Liver (tissue), 9 donors: Measurements from ENCODE around the gene PAX5. TPM values are rescaled to one million over a fixed set of nuclear protein-coding genes. Genes with fewer than 3 reads are reported as not detected.

Experiments
- DNase-seq: peaks from one replicate; pipeline ENCODE4 v3.0.0-alpha.2; 2017; ENCODE audit warnings: low spot score
- H3K27ac ChIP-seq, 2 donors: one replicate each; pipeline ENCODE4 v1.7.0; 2013; ENCODE audit warnings: inconsistent platforms in 2 of 2, low read length in 2 of 2, control low read depth in 1 of 2, low read depth in 1 of 2, mild to moderate bottlenecking in 1 of 2
- H3K27me3 ChIP-seq, 4 donors: one replicate each; pipeline versions ENCODE4 v1.6.1 to v1.7.0; 2013; ENCODE audit warnings: low read length in 3 of 4, inconsistent platforms in 1 of 4, mild to moderate bottlenecking in 1 of 4, moderate library complexity in 1 of 4; ENCODE audit not compliant: control insufficient read depth in 4 of 4, insufficient read depth in 4 of 4
- H3K36me3 ChIP-seq, 4 donors: one replicate each; pipeline versions ENCODE4 v1.6.1 to v1.7.0; 2013; ENCODE audit warnings: low read length in 3 of 4, mild to moderate bottlenecking in 3 of 4, low read depth in 1 of 4, moderate library complexity in 1 of 4; ENCODE audit not compliant: control insufficient read depth in 4 of 4, insufficient read depth in 3 of 4
- H3K4me1 ChIP-seq, 4 donors: one replicate each; pipeline versions ENCODE4 v1.6.1 to v1.7.0; 2013; ENCODE audit warnings: low read length in 3 of 4, mild to moderate bottlenecking in 3 of 4, moderate library complexity in 1 of 4; ENCODE audit not compliant: control insufficient read depth in 4 of 4, insufficient read depth in 4 of 4
- H3K4me3 ChIP-seq, 3 donors: one replicate each; pipeline versions ENCODE4 v1.6.1 to v1.7.0; 2013; ENCODE audit warnings: low read length in 3 of 3, control low read depth in 1 of 3, low read depth in 1 of 3, mild to moderate bottlenecking in 1 of 3
- H3K9ac ChIP-seq, 2 donors: one replicate each; pipeline ENCODE4 v1.7.0; 2013; ENCODE audit warnings: low read length in 2 of 2, mild to moderate bottlenecking in 2 of 2, moderate library complexity in 2 of 2, control low read depth in 1 of 2, low read depth in 1 of 2
- H3K9me3 ChIP-seq, 4 donors: one replicate each; pipeline versions ENCODE4 v1.6.1 to v1.7.0; 2013; ENCODE audit warnings: low read length in 3 of 4; ENCODE audit not compliant: control insufficient read depth in 4 of 4
- ATF3 ChIP-seq: IDR thresholded peaks from 2 replicates; pipeline ENCODE4 v1.6.1; 2016; ENCODE audit warnings: antibody characterized with exemption
- CTCF ChIP-seq: fragments of 150-350 bp; IDR thresholded peaks from 2 replicates; pipeline ENCODE4 v1.5.1; 2017; ENCODE audit warnings: improper control_type of control experiment, low read depth, low read length; ENCODE audit not compliant: missing input control
- EGR1 ChIP-seq, 2 donors: IDR thresholded peaks; 2 replicates each; pipeline ENCODE4 v1.6.1; 2016 to 2018; ENCODE audit warnings: antibody characterized with exemption in 2 of 2, low read depth in 2 of 2
- FOXA1 ChIP-seq: IDR thresholded peaks from 2 replicates; pipeline ENCODE4 v1.6.1; 2016; ENCODE audit warnings: antibody characterized with exemption
- FOXA2 ChIP-seq: IDR thresholded peaks from 2 replicates; pipeline ENCODE4 v1.6.1; 2016; ENCODE audit warnings: antibody characterized with exemption
- GABPA ChIP-seq, 2 donors: IDR thresholded peaks in 1 of 2; conservative IDR thresholded peaks in 1 of 2; 2 replicates each; pipeline ENCODE4 v1.6.1; 2016; ENCODE audit warnings: antibody characterized with exemption in 2 of 2, mild to moderate bottlenecking in 1 of 2, moderate library complexity in 1 of 2
- HNF4G ChIP-seq: IDR thresholded peaks from 2 replicates; pipeline ENCODE4 v1.6.1; 2016; ENCODE audit warnings: antibody characterized with exemption
- JUND ChIP-seq, 2 donors: IDR thresholded peaks; 2 replicates each; pipeline ENCODE4 v1.6.1; 2016; ENCODE audit warnings: antibody characterized with exemption in 2 of 2
- MAX ChIP-seq: IDR thresholded peaks from 2 replicates; pipeline ENCODE4 v1.6.1; 2016; ENCODE audit warnings: antibody characterized with exemption
- RAD21 ChIP-seq, 2 donors: IDR thresholded peaks; 2 replicates each; pipeline ENCODE4 v1.6.1; 2016; ENCODE audit warnings: antibody characterized with exemption in 2 of 2, mild to moderate bottlenecking in 2 of 2
- REST ChIP-seq: IDR thresholded peaks from 2 replicates; pipeline ENCODE4 v1.6.1; 2016; ENCODE audit warnings: antibody characterized with exemption, mild to moderate bottlenecking
- RXRA ChIP-seq, 2 donors: IDR thresholded peaks; 2 replicates each; pipeline ENCODE4 v1.6.1; 2017 to 2018; ENCODE audit warnings: antibody characterized with exemption in 2 of 2, mild to moderate bottlenecking in 1 of 2
- TAF1 ChIP-seq: conservative IDR thresholded peaks from 2 replicates; pipeline ENCODE4 v1.6.1; 2016; ENCODE audit warnings: antibody characterized with exemption, mild to moderate bottlenecking
- YY1 ChIP-seq: IDR thresholded peaks from 2 replicates; pipeline ENCODE4 v1.6.1; 2016; ENCODE audit warnings: antibody characterized with exemption, mild to moderate bottlenecking
- ZBTB33 ChIP-seq: IDR thresholded peaks from 2 replicates; pipeline ENCODE4 v1.6.1; 2016; ENCODE audit warnings: antibody characterized with exemption
- WGBS: extraction: QIAGEN DNeasy Blood & Tissue Kit; methylation state at CpG from one replicate; pipeline ENCODE4 v1.1.7; 2013; 5-methylcytosine and 5-hydroxymethylcytosine counted together
- polyA plus RNA-seq, 2 donors: library from polyadenylated mRNA; stranded (reverse) in 1 of 2; unstranded in 1 of 2; fragments of 200-250 nt in 1 of 2; fragments of >200 nt in 1 of 2; fragmentation: Nextera tagmentation in 1 of 2; extraction: Ambion mirVana in 1 of 2; gene quantifications; one replicate each; pipeline versions ENCODE4 v1.2.1 to v1.2.3, GENCODE V29; 2013 to 2015
- total RNA-seq, 2 donors: library from RNA; depleted of rRNA; stranded (reverse); fragments of >200 nt; gene quantifications; one replicate each; pipeline ENCODE4 v1.2.3, GENCODE V29; 2014
- donor health status: healthy.
- donor health status: healthy.
- donor health status: healthy.
- donor health status: healthy.
- donor health status: healthy.

Gene PAX5
- total and polyA plus RNA-seq, 4 donors: 0.05 to 2.7 (median 0.11) TPM

GRCh38 chr9:36864491-36865410 lies 169.3 kb downstream of the PAX5 start:
- H3K27ac ChIP-seq: no peak overlapping the region
- H3K27me3 ChIP-seq: no peaks in the 10 kb centered on the region
- TF ChIP-seq ATF3: no peak
- no peak for TF ChIP-seq EGR1 (IDR thresholded peaks at IDR 0.05; ENCODE audit: low read depth in 2 of 2)
- TF ChIP-seq RAD21 (IDR thresholded peaks at IDR 0.05): no peak
- no peak for TF ChIP-seq REST
- no peak for TF ChIP-seq RXRA (IDR thresholded peaks at IDR 0.05)
- no peak for TF ChIP-seq FOXA1
- TF ChIP-seq HNF4G: no peak
- TF ChIP-seq FOXA2: no peak
- no peak for TF ChIP-seq CTCF
- no peak for TF ChIP-seq JUND (IDR thresholded peaks at IDR 0.05)
- TF ChIP-seq YY1: no peak
- TF ChIP-seq TAF1: no peak
- no peak for TF ChIP-seq GABPA (IDR thresholded peaks at IDR 0.05 in 1 of 2, conservative IDR thresholded peaks at IDR 0.05 in 1 of 2)
- H3K4me3 ChIP-seq: no peak overlapping the region
- H3K36me3 ChIP-seq: no peaks in the 10 kb centered on the region
- DNase-seq: no peak
- H3K9ac ChIP-seq: no peak overlapping the region
- H3K9me3 ChIP-seq: no peaks in the 10 kb centered on the region
- WGBS: 89% methylated on average over 31 of the region's 31 CpGs
- H3K4me1 ChIP-seq: peaks cover 0 to 11% (median 8%) of the 10 kb centered on the region in 4 donors

GRCh38 chr9:36862206-36863145 lies 171.6 kb downstream of the PAX5 start:
- Histone ChIP-seq H3K36me3 (no peaks in the 10 kb centered on the region), H3K27ac (no peak overlapping the region), H3K9me3 (no peaks in the 10 kb centered on the region), H3K27me3 (no peaks in the 10 kb centered on the region), H3K9ac (no peak overlapping the region), H3K4me1 (peaks cover 0 to 5% (median 1%) of the 10 kb centered on the region in 4 donors), H3K4me3 (no peak overlapping the region)
- WGBS: 52% methylated on average over 21 of the region's 21 CpGs
- no peak for DNase-seq
- TF ChIP-seq JUND (IDR thresholded peaks at IDR 0.05) (no peak), HNF4G (no peak), RXRA (IDR thresholded peaks at IDR 0.05) (no peak), TAF1 (no peak), CTCF (peak; percentile 52), GABPA (IDR thresholded peaks at IDR 0.05 in 1 of 2, conservative IDR thresholded peaks at IDR 0.05 in 1 of 2) (no peak), RAD21 (IDR thresholded peaks at IDR 0.05) (peak; percentile 48 to 70), ZBTB33 (no peak), MAX (no peak)
